EL (cell line): ENCODE measurements around the gene SPDYE4.

Experiments used
- DNase-seq: peaks from one replicate; pipeline ENCODE4 v3.0.0-alpha.2; 2016

Gene SPDYE4

DNA sequence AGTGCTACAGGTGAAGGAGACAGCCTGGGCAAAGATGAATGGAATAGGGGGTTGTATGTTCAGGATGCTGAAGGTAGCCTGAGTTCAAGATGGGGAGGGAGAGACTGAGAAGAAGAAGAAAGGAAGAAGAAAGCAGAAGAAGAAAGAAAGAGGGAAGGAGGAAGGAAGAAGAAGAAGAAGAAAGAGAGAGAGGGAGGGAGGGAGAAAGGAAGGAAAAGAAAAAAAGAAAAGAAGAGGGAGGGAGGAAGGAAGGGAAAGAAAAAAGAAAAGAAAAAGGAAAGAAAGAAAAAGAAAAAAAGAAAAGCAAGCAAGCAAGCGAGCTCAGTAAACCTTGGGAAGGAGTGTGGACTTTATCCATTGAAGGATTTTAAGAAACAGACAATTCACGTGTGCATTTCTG, 21.6 kb downstream of the SPDYE4 start:
- DNase-seq, result no peak

DNA sequence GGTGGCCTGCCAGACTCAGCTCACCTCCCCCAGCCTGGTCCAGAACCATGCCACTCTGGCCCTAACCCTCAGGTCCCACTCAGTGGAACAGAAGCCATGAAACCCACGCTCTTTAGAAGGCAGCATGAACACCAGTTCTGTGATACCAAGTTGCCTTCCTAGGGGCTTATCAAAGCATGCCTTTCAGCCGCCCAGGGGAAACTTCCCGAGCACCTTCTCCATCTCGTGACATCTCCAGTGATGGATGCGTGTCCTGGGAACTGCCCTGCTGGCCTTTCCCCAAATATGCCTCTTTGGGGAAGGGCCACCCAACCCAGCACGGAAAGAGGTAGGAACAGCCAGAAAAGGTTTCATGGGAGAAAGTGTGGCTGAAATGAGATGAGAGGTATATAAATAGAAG, 22.0 kb downstream of the SPDYE4 start:
- no peak for DNase-seq

DNA sequence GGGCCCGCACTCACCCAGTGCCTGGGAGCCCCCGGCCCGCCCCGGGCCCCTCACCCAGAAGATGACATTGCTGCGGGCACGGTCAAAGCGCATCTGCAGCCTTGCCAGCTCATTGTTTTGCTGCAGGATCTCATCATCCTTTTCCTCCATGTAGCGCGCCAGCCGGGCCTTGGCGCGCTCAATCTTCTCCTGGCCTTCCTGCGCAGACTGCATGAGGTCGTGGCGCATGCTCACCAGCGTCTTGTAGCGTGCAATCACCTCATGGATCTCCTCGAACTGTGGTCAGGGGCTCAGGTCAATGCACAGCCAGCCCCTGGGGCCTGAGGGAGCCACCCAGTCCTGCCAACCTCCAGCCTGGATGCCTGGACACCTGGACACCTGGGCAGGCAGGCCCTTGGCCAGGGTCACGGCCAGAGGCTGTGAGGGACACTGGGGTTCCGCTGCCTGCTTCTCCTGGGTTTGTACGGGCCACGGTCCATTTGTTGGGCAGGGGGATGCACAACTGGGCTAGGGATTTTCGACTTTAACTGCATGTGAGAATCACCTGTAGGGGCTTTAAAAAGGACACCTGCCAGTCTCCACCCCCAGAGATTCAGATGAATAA, 22.9 kb downstream of the SPDYE4 start:
- DNase-seq, result no peak

DNA sequence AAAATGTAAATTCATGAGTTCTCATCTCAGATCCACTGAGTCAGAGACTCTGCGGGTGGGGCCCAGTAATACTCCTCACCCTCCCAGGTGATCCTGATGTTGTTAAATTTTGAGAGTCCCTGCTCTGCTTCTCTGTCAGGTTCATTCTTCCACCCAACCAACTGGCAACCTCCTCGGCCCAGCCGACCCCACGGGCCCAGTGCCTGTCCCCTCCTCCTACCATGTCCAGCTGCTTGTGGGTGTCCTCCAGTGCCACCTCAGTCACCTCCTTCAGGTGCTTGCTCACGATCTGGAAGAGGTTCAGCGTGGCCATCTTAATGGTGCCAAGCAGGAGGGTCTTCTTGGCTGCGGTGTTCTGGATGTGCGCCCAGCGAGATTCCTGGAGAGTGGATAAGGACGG, 23.5 kb downstream of the SPDYE4 start:
- DNase-seq, result no peak

DNA sequence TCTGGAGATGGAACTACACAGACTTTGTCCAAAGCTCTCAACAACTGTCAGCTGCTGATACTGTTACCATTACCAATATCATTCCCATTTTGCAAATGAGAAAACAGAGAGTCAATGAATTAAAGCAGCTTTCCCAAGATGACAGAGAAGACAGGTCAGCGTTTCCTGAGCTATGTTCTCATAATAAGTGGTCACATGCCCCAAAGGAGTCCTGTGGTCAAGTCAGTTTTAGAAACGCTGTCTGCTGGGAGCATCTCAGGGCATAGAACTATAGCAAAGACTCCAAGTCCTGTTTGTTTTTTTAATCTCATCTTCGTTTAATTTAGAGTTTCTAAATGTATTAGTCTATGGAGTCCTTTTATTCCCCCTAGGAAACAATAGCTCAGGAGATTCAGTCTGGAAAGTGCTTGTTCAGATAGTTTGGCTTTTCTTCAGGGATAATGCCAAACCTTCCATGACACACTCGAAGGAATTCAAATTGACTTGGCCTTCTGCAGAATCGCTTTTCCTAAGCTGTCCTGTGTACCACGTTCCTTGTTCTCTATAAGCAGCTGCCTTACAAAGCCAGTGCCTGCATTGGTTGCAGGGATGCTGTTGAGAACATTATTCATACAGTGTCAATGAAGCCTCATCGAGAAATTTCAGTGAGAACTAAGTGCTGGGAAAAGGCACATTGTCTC, 25.8 kb downstream of the SPDYE4 start:
- DNase-seq, result no peak

DNA sequence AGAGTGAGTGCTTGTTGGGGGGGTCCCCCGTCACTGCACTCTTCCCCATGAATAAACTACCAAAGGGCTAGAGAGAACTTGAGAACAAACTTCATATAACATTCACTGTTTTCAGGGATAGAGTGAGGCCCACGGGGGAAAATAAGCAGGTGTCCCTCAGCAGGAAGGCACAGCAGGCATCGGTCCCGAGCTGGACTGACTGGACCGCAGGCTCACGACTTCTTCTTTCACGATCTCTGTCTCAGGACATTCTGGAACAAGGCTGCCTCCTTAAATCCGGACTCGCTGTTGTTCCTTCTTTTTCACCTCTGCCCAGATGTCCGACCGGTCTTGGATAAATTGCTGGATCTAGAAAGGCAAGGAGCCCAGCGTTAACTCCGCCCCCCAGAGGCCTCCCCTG, 28.5 kb downstream of the SPDYE4 start:
- DNase-seq, result no peak

DNA sequence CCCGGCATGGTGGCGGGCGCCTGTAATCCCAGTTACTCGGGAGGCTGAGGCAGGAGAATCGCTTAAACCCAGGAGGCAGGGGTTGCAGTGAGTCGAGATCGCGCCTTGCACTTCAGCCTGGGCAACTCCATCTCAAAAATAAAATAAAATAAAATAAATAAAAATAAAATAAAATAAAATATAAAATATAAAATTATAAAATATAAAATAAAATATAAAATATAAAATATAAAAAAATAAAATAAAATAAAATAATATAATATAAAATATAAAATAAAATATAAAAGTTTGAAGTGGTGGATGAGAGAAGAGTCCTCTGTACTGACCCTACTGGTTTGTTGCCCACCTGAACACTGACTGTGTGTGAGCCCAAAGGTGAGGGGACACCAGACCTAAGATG, 28.9 kb downstream of the SPDYE4 start:
- DNase-seq, result no peak

DNA sequence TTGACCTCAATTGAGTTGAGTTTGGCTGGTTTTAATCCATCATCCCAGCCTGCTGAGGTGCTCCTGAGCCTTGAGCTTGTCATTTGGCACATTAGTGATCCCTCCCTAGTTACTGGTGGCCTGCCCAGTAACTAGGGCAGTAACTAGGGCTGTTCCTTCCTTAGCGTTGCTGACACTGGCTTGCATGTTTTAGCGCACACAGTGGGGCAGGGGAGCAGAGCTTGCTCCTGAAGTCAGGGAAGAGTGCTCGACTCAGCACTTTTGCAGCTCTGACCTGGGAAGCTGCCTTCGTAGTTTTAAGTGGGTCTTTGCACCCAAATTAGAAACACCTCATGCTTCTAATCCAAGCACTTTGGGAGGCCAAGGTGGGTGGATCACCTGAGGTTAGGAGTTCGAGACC, 29.4 kb downstream of the SPDYE4 start:
- DNase-seq, result no peak

DNA sequence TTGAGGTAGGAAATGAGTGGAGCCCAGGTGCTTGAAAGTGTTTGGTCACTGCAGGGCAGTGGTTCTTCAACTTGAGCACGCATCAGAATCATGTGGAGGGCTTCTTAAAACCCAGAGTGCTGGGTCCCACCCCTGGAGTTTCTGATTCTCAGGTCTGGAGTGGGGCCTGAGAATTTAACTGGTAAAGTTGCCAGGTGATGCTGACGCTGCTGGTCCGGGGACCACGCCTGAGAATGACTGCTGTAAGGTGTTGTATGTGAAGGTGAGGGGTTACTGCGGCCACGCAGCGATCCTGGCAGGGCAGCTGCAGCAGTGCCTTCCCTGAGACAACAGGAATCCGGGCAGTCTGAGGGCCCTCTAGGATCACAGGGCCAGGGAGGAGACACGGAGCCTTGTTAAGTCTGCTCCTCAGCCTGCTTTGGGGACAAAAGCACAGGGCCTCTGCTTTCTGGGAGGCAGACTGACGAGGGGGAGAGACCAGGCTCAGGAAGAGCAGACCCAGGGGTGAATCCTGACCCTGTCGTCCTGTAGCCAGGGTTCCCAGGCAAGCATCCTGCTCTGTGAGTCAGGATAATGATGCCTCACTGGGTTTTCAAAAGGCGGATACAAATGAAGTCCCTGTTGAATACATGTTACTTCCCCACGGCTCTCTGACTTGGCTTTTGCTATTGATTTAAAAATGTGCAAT, 30.0 kb downstream of the SPDYE4 start:
- no peak for DNase-seq

DNA sequence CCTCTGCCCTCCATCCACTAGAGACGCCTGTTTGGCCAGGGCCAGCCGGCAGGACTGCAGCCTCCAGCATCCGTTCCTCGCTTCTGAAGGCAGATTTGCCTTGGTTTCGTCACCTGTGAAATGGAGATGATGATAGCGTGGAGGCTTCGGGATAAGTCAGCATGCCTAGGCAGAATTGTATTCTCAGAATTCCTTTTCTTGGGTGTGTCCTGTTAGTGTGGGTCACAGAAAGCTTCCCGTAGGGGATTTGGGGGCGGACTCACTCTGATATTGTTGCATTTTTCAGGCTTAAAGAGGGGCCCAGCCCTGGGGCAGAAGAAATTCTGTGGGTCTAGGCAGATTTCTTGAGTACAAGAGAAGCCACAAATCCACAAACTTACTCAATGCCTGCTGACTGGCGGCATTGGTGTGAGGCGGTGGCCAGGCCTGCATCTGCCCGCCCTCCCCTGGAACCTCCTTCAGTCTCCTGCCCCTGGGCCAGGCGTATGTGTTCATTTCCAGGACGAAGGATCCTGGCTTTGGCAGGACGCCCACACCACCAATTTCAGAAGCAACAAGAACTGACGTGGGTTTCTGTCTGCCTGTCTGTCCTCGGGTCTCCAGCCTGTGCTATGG, 31.3 kb downstream of the SPDYE4 start:
- no peak for DNase-seq

DNA sequence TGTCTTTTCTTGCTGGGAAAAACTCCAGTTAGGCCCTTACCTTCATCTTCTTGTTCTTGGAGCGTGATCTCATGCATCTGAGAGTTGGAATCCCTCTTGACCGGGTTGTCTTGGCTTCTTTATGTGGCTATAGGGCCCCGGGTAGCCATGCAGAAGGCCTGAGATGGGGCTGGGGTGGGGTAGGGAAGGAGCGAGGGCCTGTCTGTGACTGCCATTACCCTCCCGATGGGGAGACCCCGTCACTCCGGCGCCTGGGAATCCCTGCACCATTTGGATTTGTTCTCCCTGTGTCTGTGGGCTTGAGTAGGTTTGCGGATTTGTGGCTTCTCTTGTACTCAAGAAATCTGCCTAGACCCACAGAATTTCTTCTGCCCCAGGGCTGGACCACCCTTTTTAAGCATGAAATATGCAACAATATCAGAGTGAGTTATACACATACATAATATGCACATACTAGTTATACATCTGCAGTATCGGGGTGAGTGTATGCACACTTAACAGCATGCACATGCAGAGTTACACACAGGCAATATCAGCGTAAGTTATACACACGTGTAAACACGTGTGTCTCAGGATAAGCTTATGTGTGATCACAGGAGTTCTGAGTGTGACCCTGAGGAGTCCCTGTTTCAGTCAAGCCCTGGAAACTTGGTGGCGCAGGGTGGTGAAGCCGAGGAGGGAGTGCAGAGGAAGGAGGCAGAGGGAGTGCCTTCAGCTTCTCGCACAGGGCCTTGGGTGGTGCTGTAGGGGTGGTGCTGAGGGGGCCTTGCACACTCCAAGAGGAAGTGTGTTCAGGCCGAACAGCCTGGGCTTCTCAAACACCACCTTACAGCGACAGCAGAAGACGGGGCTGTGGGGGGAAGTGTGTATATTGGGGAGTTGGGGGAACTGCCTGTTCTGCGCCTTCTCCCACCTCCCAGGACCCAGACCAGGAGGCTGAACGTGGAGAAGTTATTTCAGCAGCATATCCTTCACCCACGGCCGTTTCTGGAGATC, 32.2 kb downstream of the SPDYE4 start:
- DNase-seq, result no peak

DNA sequence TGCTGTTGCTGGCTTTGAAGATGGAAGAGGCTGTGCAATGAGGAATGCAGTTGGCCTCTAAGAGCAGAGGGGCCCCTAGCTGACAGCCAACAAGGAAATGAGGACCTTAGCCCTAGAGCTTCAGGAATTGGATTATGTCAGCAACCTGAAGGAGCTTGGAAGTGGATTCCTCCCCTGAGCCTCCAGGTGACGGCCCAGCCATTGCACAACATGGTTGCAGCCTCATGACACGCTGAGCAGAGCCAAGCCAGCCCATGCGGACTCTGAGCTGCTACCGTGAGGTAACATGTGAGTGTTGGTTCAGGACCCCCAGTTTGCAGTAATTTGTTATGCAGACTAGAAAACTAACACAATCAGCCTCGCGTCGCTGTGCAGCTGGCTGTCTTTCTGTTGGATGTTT, 33.9 kb downstream of the SPDYE4 start:
- DNase-seq, result no peak

DNA sequence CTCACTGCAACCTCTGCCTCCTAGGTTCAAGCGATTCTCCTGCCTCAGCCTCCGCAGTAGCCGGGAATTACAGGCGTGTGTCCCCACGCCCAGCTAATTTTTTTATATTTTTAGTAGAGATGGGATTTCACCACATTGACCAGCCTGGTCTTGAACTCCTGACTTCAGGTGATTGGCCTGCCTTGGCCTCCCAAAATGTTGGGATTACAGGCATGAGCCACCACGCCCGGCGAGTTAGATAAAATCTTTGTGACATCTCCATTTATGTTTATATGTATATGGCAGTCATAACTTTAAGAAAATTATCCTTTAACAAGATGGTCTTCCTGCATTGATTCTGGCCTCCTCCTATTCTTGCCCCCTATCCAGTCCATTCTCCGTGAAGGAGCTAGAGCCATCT, 37.8 kb downstream of the SPDYE4 start:
- no peak for DNase-seq

DNA sequence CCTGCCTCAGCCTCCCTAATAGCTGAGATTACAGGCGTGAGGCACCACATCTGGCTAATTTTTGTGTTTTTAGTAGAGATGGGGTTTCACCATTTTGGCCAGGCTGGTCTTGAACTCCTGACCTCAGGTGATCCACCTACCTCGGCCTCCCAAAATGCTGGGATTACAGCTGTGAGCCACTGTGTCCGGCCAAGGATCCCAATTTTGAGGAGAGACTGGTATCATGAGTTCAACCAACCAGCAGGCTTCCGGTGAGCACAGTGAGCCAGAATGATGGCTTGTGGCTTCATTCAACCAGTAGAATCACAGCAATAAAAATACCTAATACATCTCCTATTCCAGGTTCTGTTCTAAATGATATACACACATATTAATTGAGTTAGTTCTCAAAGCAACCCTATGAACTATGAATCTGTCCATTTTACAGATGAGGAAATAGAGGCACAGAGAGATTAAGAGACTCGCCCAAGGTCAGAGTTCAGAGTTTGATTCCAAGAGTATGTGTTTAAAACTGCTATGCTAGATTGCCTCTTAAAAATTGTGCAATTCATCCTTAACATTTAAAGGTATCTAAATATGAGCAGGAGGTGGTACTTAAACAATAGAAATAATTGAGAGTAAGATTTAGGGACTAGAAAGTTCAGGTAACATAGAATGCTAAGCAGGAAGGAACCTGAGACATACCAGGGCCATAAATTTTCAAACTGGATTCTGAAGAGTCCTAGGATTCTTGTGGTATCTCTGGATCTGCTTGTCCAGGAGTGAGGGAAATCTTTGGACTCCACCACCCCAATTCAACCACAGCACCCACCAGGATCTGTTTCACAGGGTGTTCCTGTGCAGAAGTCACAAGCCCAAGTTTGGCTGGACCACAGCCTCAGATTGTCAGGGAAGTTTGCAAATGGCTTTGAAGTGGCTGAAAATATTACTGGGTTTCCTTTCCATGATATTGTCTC, 38.8 kb downstream of the SPDYE4 start:
- DNase-seq, result no peak

DNA sequence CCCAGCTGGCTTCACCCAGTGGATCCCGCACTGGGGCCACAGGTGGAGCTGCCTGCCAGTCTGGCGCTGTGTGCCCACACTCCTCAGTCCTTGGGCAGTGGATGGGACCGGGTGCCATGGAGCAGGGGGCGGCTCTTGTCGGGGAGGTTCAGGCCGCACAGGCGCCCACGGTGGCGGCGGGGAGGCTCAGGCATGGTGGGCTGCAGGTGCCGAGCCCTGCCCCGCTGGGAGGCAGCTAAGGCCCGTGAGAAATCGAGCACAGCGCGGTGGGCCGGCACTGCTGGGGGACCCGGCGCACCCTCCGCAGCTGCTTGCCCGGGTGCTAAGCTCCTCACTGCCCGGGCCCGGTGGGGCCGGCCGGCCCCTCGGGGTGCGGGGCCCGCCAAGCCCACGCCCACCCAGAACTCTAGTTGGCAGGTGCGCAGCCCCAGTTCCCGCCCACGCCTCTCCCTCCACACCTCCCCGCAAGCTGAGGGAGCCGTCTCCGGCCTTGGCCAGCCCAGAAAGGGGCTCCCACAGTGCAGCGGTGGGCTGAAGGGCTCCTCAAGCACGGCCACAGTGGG, 40.3 kb downstream of the SPDYE4 start:
- no peak for DNase-seq

DNA sequence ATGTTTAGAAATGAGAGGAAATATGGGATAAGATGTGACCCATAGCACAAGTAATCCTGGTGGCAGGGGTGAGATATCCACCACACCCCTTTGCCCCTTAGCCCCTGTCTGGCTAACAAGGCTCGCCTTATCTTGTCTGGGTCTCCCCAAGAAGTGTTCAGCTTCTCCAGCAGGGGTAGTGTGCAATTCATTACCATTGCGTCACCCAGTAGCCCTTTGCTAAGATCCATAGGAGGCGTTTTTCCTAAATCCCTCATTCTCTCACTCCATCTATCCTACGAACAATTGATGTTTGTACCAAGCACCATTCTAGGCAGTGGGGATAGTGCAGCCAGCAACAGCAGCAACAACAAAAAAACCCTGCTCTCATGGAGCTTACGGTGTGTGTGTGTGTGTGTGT, 44.5 kb downstream of the SPDYE4 start:
- no peak for DNase-seq

DNA sequence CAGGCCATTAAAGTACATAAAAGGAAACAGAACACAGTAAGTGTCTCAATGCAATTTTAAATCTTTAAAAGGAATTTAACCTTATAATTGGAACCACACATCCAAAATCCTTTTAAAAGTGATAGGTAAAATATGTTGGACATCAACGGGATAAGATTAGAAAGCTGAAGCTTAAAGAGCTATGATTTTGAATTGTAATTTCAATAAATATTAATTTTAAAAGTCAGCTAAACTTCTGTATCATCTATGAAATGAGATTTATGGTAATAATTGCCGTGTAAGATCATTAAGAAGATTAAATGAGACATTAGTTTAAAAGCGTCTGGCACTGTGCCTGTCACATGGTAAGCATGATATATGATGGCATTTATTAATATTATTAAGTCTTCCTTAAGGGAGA, 45.0 kb downstream of the SPDYE4 start:
- DNase-seq, result no peak

DNA sequence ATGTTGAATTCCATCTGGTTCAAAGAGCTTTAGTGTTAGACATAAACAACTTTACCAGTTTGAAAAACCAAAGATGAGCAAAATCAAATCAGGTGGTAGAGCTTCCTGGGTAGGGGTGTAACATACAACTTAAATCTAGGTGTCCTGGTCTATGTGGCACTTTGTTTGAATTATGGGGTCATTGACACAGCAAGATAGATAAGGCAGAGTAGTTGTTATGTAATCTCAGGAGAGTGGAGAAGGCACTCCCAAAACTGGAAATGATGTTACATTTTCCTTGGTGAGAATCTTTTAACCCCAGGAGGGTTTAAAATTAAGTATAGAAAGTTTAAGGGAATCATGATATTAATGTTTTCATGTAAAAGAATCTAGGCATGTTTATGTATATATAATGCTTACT, 45.6 kb downstream of the SPDYE4 start:
- no peak for DNase-seq

DNA sequence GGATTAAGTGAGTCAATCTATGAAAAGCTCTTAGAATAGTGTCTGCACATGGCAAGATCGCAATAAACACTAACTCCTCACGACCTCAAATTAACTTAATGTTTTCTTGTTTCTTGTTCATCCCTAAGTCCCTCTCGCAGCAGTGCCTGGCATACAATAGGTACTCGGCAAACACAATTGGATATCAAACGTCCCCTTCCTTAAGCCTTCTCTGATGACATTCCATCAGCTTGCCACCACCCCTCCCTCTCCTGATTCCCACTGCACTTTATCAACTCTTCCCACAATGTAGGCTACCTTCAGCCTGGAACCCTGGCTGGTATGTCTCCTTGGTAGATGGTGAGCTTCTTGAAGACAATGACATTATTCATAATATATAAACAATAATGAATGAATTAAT, 47.1 kb downstream of the SPDYE4 start:
- no peak for DNase-seq

DNA sequence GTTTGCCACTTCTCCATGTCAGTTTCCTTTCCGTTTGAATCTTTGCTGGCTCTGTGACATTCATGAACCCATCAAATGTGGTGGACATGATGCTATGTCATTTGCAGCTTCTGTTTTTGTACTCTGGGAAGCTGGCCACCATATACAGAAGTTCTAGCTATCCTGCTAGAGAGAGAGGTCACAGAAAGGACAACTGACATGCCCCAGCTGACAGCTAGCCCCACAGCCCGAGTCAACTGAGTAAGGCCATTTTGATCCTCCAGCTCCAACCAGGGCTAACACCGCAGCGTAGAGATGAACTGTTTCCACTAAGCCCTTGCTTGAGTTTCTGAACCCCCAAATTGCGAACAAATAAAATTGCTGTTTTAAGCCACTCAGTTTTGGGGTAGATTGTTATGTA, 47.5 kb downstream of the SPDYE4 start:
- DNase-seq, result no peak

DNA sequence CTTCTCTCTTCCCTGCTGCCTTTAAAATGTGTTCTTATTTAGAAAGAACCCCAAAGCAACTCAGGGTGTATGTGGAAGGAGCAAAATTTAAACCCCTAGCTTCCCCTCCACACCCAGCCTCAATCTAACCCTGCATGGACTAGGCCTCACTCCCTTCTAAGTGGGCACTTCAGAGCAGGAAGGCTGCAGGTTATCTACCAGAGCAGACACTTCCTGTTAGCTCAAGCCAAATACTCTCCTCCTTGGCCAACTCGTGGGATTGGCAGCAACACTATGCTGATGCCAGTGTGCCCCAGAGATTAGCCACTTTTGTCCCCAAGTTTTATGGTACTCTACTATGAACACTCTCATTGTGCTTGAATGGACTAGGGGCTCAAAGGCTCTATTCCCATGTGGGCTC, 49.3 kb downstream of the SPDYE4 start:
- DNase-seq, result no peak
